Lower leg skin (tissue), 4 donors: Measurements from ENCODE around the gene PTPRZ1. TPM values are rescaled to one million over a fixed set of nuclear protein-coding genes. Genes with fewer than 3 reads are reported as not detected.

Experiments
- DNase-seq, 2 donors: peaks; one replicate each; pipeline ENCODE4 v3.0.0-alpha.2; 2019; ENCODE audit warnings: low spot score in 2 of 2
- H3K4me3 ChIP-seq: fragments of 200-600 bp; sonication (generic); 2 replicates; pipeline ENCODE4 v1.5.1; 2017; ENCODE audit warnings: mild to moderate bottlenecking, low read depth; ENCODE audit not compliant: poor library complexity, severe bottlenecking
- CTCF ChIP-seq, 3 donors: fragments of 450-650 bp; IDR thresholded peaks; one replicate each; pipeline ENCODE4 v1.5.1; 2016; ENCODE audit warnings: antibody characterized with exemption in 3 of 3, mild to moderate bottlenecking in 3 of 3, moderate library complexity in 2 of 3
- POLR2A ChIP-seq, 2 donors: fragments of 450-650 bp; IDR thresholded peaks; one replicate each; pipeline ENCODE4 v1.6.1; 2016 to 2017; ENCODE audit warnings: antibody characterized with exemption in 2 of 2, mild to moderate bottlenecking in 1 of 2, moderate library complexity in 1 of 2
- WGBS, 2 donors: methylation state at CpG; one replicate each; pipeline ENCODE4 v1.1.5; 2018; 5-methylcytosine and 5-hydroxymethylcytosine counted together
- intact Hi-C: fragments of 100-400 bp; cut with DNase I; formaldehyde crosslinking; loops from one replicate; pipeline ENCODE4 v1.15.0; 2023; ENCODE audit warnings: low total_unique reads
- total RNA-seq, 4 donors: library from RNA; depleted of rRNA; stranded (reverse); fragments of >200 nt; gene quantifications; one replicate each; pipeline ENCODE4 v1.1.0, GENCODE V29; 2016

PTPRZ1 gene
- total RNA-seq, 4 donors from 2014 or later = 26.1 to 63.7 (median 46.3) TPM

- 1% methylated on average over 40 to 51 of the region's 51 CpGs for whole genome bisulfite sequencing, 2 donors
- peak in 1 of 2 donors; percentile 78 for DNase-seq
- TF ChIP-seq CTCF (IDR thresholded peaks at IDR 0.05) (no peak), POLR2A (IDR thresholded peaks at IDR 0.05) (no peak)
- intact Hi-C loops = no loop called here
- peak overlapping the region; percentile 42 for H3K4me3 ChIP-seq
Measured at GRCh38 chr7:121873289-121874194, 581 bp downstream of the PTPRZ1 start.

DNA sequence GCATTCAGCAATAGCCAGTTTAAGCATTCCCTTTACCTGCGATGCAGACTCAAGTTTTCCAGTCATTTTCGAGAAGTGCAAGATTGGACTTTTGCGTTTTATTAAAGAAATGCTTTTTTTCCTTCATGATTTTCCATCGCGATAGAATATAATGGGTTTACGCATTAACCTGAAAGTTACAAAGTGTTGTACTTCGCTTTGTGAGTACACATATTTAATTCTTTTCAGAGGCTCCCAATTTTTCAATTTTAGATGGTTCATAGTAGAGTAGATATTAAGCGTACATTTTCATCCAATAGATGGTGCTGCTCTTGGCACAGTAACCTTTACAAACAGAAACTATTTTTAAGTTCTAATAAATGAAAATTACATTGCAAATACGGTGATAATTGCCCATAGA lies 1.3 kb downstream of the PTPRZ1 start:
- intact Hi-C loops = no loop called here
- no peak overlapping the region for H3K4me3 ChIP-seq
- TF ChIP-seq POLR2A (IDR thresholded peaks at IDR 0.05) = no peak
- TF ChIP-seq CTCF (IDR thresholded peaks at IDR 0.05) = no peak
- WGBS, 2 donors = 13 to 15% methylated on average over 9 of the region's 9 CpGs
- DNase-seq = no peak

DNA sequence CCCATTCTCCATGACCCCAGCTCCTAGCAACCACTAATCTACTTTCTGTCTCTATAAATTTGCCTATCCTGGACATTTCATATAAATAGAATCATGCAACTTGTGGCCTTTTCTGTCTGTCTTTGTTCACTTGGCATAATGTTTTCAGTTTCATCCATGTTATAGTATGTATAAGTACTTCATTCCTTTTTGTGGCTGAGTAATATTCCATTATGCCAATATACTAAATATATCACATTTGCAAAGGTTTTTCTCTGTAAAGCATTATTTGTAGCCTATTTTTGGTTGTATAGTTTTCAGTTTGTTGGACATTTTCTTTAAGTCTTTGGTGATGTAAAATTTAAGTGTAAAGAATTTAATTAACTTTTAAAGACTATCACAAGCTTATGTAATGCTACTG lies 2.2 kb downstream of the PTPRZ1 start:
- no peak for DNase-seq
- TF ChIP-seq CTCF (IDR thresholded peaks at IDR 0.05) (no peak), POLR2A (IDR thresholded peaks at IDR 0.05) (no peak)
- intact Hi-C loops = no loop called here
- no peak overlapping the region for H3K4me3 ChIP-seq

- DNase-seq = no peak
- WGBS, 2 donors = 50 to 53% methylated on average over 5 of the region's 5 CpGs
- TF ChIP-seq CTCF (IDR thresholded peaks at IDR 0.05) = no peak
- no peak for TF ChIP-seq POLR2A (IDR thresholded peaks at IDR 0.05)
- H3K4me3 ChIP-seq = no peak overlapping the region
- intact Hi-C loops = no loop called here
Measured at GRCh38 chr7:121876656-121877500, 3.9 kb downstream of the PTPRZ1 start.

- TF ChIP-seq POLR2A (IDR thresholded peaks at IDR 0.05) (no peak), CTCF (IDR thresholded peaks at IDR 0.05) (no peak)
- WGBS, 2 donors = 76 to 82% methylated on average over 5 of the region's 5 CpGs
- intact Hi-C loops = no loop called here
- no peak overlapping the region for H3K4me3 ChIP-seq
- no peak for DNase-seq
Measured at GRCh38 chr7:121878918-121879464, 6.0 kb downstream of the PTPRZ1 start.
